Common myeloid progenitor, CD34-positive (primary cell): ENCODE data around the gene CD3G.

Source experiments
- CTCF ChIA-PET: fragments of 350-600 bp; sonication (Branson Sonifier 250); formaldehyde crosslinking; loops from one replicate; lab custom pipeline; 2021; ENCODE audit warnings: antibody characterized with exemption; lab: Charles Lee
- POLR2A ChIA-PET: fragments of 350-600 bp; sonication (Branson Sonifier 250); formaldehyde crosslinking; loops from one replicate; lab custom pipeline; 2021; ENCODE audit warnings: antibody characterized with exemption; lab: Charles Lee
- DNase-seq, 3 donors: peaks; one replicate each; pipeline versions ENCODE4 v3.0.0 to v3.0.0-alpha.2; 2013
- H3K27ac ChIP-seq, 2 experiments: 1 replicate in 1 of 2; 2 replicates in 1 of 2; pipeline ENCODE4 v1.7.0; 2013; ENCODE audit warnings: inconsistent platforms in 2 of 2, low read length in 2 of 2, mild to moderate bottlenecking in 2 of 2, low read depth in 1 of 2, moderate library complexity in 1 of 2; ENCODE audit not compliant: severe bottlenecking in 2 of 2, insufficient read depth in 1 of 2, poor library complexity in 1 of 2
- H3K27me3 ChIP-seq, 5 experiments: replicated peaks in 2 of 5; 1 replicate in 3 of 5; 2 replicates in 2 of 5; pipeline versions ENCODE4 v1.6.1 to v1.7.0; 2013; ENCODE audit warnings: low read length in 4 of 5, mild to moderate bottlenecking in 2 of 5, moderate library complexity in 2 of 5, inconsistent platforms in 1 of 5; ENCODE audit not compliant: insufficient read depth in 5 of 5, control insufficient read depth in 4 of 5
- H3K36me3 ChIP-seq, 4 experiments: 1 replicate in 2 of 4; 2 replicates in 2 of 4; pipeline versions ENCODE4 v1.6.1 to v1.7.0; 2013; ENCODE audit warnings: low read length in 3 of 4, control low read depth in 1 of 4, mild to moderate bottlenecking in 1 of 4; ENCODE audit not compliant: control insufficient read depth in 4 of 4, insufficient read depth in 4 of 4
- H3K4me1 ChIP-seq, 4 experiments: 1 replicate in 3 of 4; 2 replicates in 1 of 4; pipeline versions ENCODE4 v1.6.1 to v1.7.1; 2013; ENCODE audit warnings: low read length in 3 of 4, mild to moderate bottlenecking in 3 of 4, control low read depth in 1 of 4, inconsistent platforms in 1 of 4, moderate library complexity in 1 of 4; ENCODE audit not compliant: control insufficient read depth in 4 of 4, insufficient read depth in 4 of 4; ENCODE audit errors: control extremely low read depth in 1 of 4
- H3K4me3 ChIP-seq, 7 experiments: 1 replicate in 4 of 7; 2 replicates in 3 of 7; pipeline versions ENCODE4 v1.5.1 to v1.7.0; 2013; ENCODE audit warnings: mild to moderate bottlenecking in 7 of 7, low read length in 6 of 7, moderate library complexity in 6 of 7, inconsistent platforms in 2 of 7, low read depth in 2 of 7, control low read depth in 1 of 7; ENCODE audit not compliant: insufficient read depth in 4 of 7, control insufficient read depth in 1 of 7; ENCODE audit errors: extremely low read depth in 1 of 7
- H3K9me3 ChIP-seq, 5 experiments: 1 replicate in 4 of 5; 2 replicates in 1 of 5; pipeline versions ENCODE4 v1.6.1 to v1.7.1; 2013; ENCODE audit warnings: low read length in 4 of 5, mild to moderate bottlenecking in 2 of 5, inconsistent platforms in 1 of 5, low read depth in 1 of 5, moderate library complexity in 1 of 5; ENCODE audit not compliant: control insufficient read depth in 4 of 5, insufficient read depth in 2 of 5; ENCODE audit errors: control extremely low read depth in 1 of 5
- WGBS: methylation state at CpG from one replicate; pipeline ENCODE4 v1.1.5; 2013; ENCODE audit not compliant: insufficient coverage; 5-methylcytosine and 5-hydroxymethylcytosine counted together

The CD3G gene

DNA sequence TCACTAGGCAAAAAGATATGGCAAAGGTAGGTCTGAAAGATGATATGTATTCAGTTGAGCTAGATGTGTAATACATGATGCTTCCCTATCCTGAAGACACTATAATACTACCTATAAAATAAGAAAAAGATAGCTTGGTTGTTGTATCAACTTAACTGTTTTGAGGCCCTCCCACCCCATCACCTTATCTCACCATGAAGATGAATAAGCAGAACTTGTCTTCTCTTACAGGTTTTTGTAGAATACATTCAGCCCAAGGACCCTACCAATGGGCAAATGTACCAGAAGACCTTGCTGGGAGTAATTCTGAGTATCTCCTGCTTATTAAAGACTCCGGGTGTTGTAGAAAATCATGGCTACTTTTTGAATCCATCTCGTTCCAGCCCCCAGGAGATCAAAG lies 29.1 kb downstream of the CD3G start:
- ChIA-PET CTCF (interaction anchor here (0.8 to 3.7 kb wide), 5 partner anchors 8 to 101 kb away, joined by 3 to 20 read pairs (median 4); no protein-coding TSS in a partner anchor), POLR2A (interaction anchor here (1.2 kb wide), 1 partner anchor 10 kb away, joined by 3 read pairs; no protein-coding TSS in a partner anchor)
- DNase-seq: no peak
- H3K27me3 ChIP-seq: no peaks in the 10 kb centered on the region
- no peaks in the 10 kb centered on the region for H3K4me1 ChIP-seq
- H3K36me3 ChIP-seq: peaks cover 36 to 84% (median 61%) of the 10 kb centered on the region in 4 experiments
- H3K27ac ChIP-seq: no peak overlapping the region
- WGBS: 96% methylated on average over 2 of the region's 2 CpGs
- H3K9me3 ChIP-seq: no peaks in the 10 kb centered on the region
- no peak overlapping the region for H3K4me3 ChIP-seq

DNA sequence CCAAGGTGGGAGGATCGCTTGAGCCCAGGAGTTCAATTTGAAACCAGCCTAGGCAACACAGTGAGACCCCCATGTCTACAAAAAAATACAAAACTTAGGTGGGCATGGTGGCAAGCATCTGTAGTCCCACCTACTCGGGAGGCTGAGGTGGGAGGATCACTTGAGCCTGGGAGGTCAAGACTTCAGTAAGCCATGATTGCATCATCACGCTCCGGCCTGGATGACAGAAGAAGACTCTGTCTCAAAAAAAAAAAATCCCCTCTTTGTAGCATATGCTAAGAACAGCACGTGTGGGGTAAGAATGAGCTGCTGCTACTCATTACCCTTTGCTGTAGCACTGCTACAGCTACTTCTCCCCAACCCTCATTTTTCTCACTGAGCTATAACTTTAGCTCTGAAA lies 29.7 kb downstream of the CD3G start:
- H3K36me3 ChIP-seq: peaks cover 38 to 84% (median 60%) of the 10 kb centered on the region in 4 experiments
- ChIA-PET CTCF (interaction anchor here (0.6 to 3.7 kb wide), 6 partner anchors 8 to 114 kb away, joined by 3 to 20 read pairs (median 4); no protein-coding TSS in a partner anchor), POLR2A (interaction anchor here (1.2 kb wide), 1 partner anchor 11 kb away, joined by 3 read pairs; no protein-coding TSS in a partner anchor)
- no peak for DNase-seq
- H3K27me3 ChIP-seq: no peaks in the 10 kb centered on the region
- WGBS: 99% methylated on average over 5 of the region's 5 CpGs
- no peak overlapping the region for H3K27ac ChIP-seq
- H3K9me3 ChIP-seq: no peaks in the 10 kb centered on the region
- H3K4me1 ChIP-seq: no peaks in the 10 kb centered on the region
- no peak overlapping the region for H3K4me3 ChIP-seq

DNA sequence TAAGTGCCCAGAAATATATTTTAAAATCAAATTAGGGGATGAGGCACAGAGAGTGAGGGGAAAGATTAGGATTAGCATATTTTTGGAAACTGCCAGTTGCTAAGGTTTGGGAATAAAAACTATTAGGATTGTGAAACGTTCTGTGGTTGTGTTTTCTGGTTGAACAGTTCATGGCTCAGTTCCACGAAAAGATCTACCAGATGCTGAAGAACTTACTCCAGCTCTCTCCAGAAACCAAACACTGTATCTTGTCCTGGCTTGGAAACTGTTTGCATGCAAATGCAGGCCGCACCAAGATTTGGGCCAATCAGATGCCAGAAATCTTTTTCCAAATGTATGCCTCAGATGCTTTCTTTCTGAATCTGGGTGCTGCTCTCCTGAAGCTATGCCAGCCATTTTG lies 30.6 kb downstream of the CD3G start:
- H3K4me1 ChIP-seq: no peaks in the 10 kb centered on the region
- H3K36me3 ChIP-seq: peaks cover 41 to 84% (median 61%) of the 10 kb centered on the region in 4 experiments
- no peaks in the 10 kb centered on the region for H3K9me3 ChIP-seq
- H3K27ac ChIP-seq: no peak overlapping the region
- no peak for DNase-seq
- no peak overlapping the region for H3K4me3 ChIP-seq
- POLR2A ChIA-PET: no interaction called here
- H3K27me3 ChIP-seq: no peaks in the 10 kb centered on the region
- WGBS: 97% methylated on average over 3 of the region's 3 CpGs
- CTCF ChIA-PET: interaction anchor here (3.7 kb wide), 1 partner anchor 12 kb away, joined by 20 read pairs; no protein-coding TSS in a partner anchor

DNA sequence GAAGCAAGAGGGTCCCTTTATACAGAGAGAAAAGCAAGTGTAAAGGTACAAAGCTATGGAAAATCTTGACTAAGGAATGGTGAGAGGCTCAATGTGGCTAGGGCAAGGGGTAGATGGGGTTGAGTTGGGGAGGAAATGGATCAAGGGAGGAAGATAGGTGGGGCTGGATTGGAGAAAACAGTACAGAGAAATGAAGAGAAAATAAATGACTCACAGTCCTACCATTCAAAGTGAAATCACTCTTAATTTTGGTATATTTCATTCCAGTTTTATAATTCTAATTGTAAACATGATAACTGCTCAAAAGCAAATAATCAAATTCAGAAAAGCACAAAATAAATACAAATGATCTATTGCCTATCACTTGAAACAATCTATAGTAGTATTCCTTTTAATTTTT lies 31.8 kb downstream of the CD3G start:
- no peaks in the 10 kb centered on the region for H3K9me3 ChIP-seq
- H3K4me1 ChIP-seq: no peaks in the 10 kb centered on the region
- no peak overlapping the region for H3K4me3 ChIP-seq
- DNase-seq: no peak
- ChIA-PET CTCF (interaction anchor here (0.9 to 3.7 kb wide), 4 partner anchors 11 to 112 kb away, joined by 3 to 20 read pairs (median 4); no protein-coding TSS in a partner anchor), POLR2A (interaction anchor here (0.6 kb wide), 1 partner anchor 8 kb away, joined by 4 read pairs; no protein-coding TSS in a partner anchor)
- H3K27me3 ChIP-seq: no peaks in the 10 kb centered on the region
- H3K36me3 ChIP-seq: peaks cover 34 to 86% (median 58%) of the 10 kb centered on the region in 4 experiments
- no peak overlapping the region for H3K27ac ChIP-seq

DNA sequence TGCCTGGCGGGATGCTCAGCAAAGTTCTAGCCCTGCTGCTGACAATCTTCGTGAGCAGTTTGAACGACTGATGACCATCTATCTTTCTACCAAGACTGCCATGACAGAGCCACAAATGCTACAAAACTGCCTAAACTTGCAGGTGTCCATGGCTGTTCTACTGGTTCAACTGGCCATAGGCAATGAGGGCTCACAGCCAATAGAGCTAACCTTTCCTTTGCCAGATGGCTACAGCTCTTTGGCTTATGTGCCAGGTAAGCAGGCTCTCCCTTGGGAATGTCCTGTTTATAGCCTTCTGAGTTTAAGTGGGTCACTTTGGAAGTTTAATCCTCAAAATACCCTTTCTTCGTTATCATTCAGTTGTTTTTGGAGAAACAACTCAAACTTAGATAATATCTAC lies 35.4 kb downstream of the CD3G start:
- Histone ChIP-seq H3K27ac (no peak overlapping the region), H3K27me3 (no peaks in the 10 kb centered on the region), H3K36me3 (peaks cover 41 to 86% (median 59%) of the 10 kb centered on the region in 4 experiments), H3K4me3 (no peak overlapping the region), H3K9me3 (no peaks in the 10 kb centered on the region), H3K4me1 (no peaks in the 10 kb centered on the region)
- CTCF ChIA-PET: interaction anchor here (1.2 to 3.1 kb wide), 4 partner anchors 11 to 109 kb away, joined by 3 to 12 read pairs (median 6); no protein-coding TSS in a partner anchor
- POLR2A ChIA-PET: no interaction called here
- WGBS: 100% methylated on average over 3 of the region's 4 CpGs
- DNase-seq: no peak

DNA sequence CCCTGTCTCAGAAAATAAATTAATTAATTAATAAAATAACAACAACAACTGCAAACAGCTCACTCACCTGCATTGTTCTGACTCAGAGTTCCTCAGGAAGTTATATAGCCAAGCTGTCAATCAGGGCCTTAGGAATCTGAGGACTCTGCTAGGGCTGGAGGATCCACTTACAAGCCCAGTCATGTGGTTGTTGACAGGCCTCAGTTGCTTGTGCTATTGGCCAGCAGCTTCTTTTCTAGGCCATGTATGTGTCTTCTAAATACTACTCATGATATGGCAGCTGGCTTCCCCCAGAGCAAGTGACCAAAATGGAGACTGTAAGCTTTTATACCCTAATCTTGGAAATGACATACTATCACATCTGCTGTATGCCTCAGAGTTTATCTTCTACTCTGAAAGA lies 36.4 kb downstream of the CD3G start:
- ChIA-PET CTCF (interaction anchor here (1.7 to 3.1 kb wide), 3 partner anchors 12 to 108 kb away, joined by 3 to 12 read pairs (median 8); no protein-coding TSS in a partner anchor), POLR2A (interaction anchor here (0.6 kb wide), 1 partner anchor 96 kb away, joined by 3 read pairs; no protein-coding TSS in a partner anchor)

DNA sequence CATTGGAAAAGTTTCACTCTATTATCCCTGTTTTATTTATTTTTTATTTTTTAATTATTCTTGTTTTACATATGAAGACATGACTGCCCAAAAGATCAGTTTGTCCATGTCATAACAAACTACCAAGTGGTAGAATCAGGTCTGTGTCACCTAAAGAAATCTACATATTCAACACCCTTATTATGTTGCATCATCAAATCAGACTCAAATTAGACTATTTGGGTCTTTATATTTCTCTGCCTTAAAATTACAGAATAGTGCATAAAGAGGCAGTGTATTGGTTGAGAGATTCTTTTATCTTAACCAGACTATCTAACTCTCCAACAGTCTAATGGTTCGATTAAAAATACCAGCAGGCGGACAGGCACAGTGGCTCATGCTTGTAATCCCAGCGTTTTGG lies 38.8 kb downstream of the CD3G start:
- no peak overlapping the region for H3K4me3 ChIP-seq
- ChIA-PET CTCF (no interaction called here), POLR2A (no interaction called here)
- H3K27me3 ChIP-seq: no peaks in the 10 kb centered on the region
- DNase-seq: no peak
- peaks cover 42 to 96% (median 78%) of the 10 kb centered on the region in 4 experiments for H3K36me3 ChIP-seq
- H3K9me3 ChIP-seq: no peaks in the 10 kb centered on the region
- H3K27ac ChIP-seq: no peak overlapping the region
- whole genome bisulfite sequencing: 100% methylated on average over 3 of the region's 3 CpGs
- H3K4me1 ChIP-seq: no peaks in the 10 kb centered on the region

More for the DNA sequence above, 36.4 kb downstream of the CD3G start:
- H3K4me1 ChIP-seq: no peaks in the 10 kb centered on the region
- H3K27me3 ChIP-seq: no peaks in the 10 kb centered on the region
- no peaks in the 10 kb centered on the region for H3K9me3 ChIP-seq
- H3K27ac ChIP-seq: no peak overlapping the region
- no peak overlapping the region for H3K4me3 ChIP-seq
- peaks cover 42 to 88% (median 63%) of the 10 kb centered on the region in 4 experiments for H3K36me3 ChIP-seq
- DNase-seq: no peak
